ENCODE measurements around the gene MAST3.

DNA sequence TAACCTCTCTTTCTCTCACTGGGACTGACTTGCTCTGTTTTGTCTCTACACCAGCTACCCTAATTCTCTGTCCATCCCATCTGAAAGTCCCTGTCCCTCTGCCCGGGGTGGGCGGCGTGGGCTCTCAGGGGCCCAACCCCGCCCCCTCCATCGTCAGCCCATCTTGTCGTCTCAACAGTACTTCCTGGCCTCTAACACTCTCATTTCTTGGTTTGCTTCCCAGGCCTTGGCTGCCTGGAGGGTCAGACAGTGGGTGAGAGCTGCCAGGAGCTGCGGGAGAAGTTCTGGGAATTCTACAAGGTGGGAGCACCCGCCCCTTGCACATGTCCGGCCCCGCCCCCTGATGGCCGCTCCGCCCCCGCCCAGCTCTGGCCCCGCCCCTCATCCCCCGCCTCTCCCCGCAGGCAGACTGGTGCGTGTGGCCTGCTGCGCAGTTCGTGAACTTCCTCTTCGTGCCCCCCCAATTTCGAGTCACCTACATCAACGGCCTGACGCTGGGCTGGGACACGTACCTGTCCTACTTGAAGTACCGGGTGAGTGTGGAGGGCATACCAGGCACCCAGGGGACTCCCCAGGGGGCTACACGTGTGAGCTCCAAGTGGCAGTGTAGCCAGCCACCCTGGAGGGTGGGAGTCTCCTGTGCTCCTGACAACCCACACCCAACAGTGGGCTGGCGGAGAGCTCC is 97.1 kb downstream of the MAST3 start:
- TF ChIP-seq GATA2 (IDR thresholded peaks at IDR 0.05; ENCODE audit: low read depth, low read length) (no peak), GATA3 (IDR thresholded peaks at IDR 0.05; ENCODE audit: low read depth, low read length) (no peak)

Measured in SH-SY5Y (cell line).